PC-3 (cell line): ENCODE measurements around the gene PGP.

Experiments
- EZH2 ChIP-seq: fragments of 300-600 bp; sonication (generic); IDR thresholded peaks from one replicate; pipeline ENCODE4 v1.6.1; 2017; ENCODE audit warnings: antibody characterized with exemption, mild to moderate bottlenecking, low read length; ENCODE audit not compliant: unreplicated experiment
- EZH2phosphoT487 ChIP-seq: fragments of 300-600 bp; sonication (generic); IDR thresholded peaks from 2 replicates; pipeline ENCODE4 v1.6.1; 2018; ENCODE audit warnings: mild to moderate bottlenecking, antibody characterized with exemption, low read length, borderline replicate concordance
- TF ChIP-seq, protein P1 (sequence below): fragments of 300-600 bp; sonication (generic); conservative IDR thresholded peaks from 2 replicates; pipeline ENCODE4 v1.5.1; 2017; ENCODE audit warnings: antibody characterized with exemption, low read depth, mild to moderate bottlenecking, low read length

DNA sequence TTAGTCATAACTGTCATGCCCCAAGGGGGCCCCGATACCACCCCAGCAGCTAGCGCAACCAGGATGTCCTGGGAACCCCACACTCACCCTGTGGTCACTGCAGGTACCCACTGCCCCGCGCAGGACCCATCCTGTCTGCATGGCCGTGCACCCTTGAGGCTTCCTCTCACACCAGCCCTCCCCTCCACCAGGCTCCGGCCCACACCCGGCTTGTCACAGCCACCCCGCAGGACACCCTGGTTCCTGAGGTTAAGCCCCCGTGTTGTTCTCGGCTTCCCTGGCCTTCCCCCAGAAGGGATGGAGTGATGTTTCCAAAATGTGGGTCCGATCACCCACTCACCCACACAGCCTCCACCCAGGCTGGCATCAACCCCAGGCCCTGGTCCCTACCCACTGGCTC, 29.1 kb upstream of the PGP start:
- TF ChIP-seq, protein P1, sequence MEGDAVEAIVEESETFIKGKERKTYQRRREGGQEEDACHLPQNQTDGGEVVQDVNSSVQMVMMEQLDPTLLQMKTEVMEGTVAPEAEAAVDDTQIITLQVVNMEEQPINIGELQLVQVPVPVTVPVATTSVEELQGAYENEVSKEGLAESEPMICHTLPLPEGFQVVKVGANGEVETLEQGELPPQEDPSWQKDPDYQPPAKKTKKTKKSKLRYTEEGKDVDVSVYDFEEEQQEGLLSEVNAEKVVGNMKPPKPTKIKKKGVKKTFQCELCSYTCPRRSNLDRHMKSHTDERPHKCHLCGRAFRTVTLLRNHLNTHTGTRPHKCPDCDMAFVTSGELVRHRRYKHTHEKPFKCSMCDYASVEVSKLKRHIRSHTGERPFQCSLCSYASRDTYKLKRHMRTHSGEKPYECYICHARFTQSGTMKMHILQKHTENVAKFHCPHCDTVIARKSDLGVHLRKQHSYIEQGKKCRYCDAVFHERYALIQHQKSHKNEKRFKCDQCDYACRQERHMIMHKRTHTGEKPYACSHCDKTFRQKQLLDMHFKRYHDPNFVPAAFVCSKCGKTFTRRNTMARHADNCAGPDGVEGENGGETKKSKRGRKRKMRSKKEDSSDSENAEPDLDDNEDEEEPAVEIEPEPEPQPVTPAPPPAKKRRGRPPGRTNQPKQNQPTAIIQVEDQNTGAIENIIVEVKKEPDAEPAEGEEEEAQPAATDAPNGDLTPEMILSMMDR, result no peak
- TF ChIP-seq EZH2, result no peak
- TF ChIP-seq EZH2phosphoT487, result no peak
